EL (cell line): Measurements from ENCODE around the gene UEVLD.

Source experiments
- DNase-seq: peaks from one replicate; pipeline ENCODE4 v3.0.0-alpha.2; 2016

Gene UEVLD

DNA sequence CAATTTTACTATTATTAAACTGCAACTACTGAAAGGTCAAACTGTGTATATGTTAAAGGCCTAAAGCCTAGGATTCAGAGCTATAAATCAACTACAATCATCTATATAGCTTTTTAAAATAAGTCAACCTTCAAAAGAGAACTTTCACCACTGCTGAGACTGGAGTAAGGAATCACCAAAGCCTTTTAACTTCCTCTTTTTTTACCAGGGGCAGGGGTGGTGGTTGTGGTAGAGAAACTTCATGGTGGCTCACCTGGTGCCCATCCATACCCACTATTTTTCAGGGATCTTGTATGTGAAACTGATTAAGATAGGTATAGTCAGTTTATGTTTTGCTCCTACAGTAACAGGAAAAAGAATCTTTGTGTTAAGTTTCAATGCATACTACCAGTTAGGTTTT is 93.3 kb downstream of the UEVLD start:
- no peak for DNase-seq

- no peak for DNase-seq
Observed at GRCh38 chr11:18493310-18493709, 95.2 kb downstream of the UEVLD start.

- DNase-seq = no peak
Observed at GRCh38 chr11:18492888-18493287, 95.6 kb downstream of the UEVLD start.

- no peak for DNase-seq
Observed at GRCh38 chr11:18491924-18492323, 96.6 kb downstream of the UEVLD start.

DNA sequence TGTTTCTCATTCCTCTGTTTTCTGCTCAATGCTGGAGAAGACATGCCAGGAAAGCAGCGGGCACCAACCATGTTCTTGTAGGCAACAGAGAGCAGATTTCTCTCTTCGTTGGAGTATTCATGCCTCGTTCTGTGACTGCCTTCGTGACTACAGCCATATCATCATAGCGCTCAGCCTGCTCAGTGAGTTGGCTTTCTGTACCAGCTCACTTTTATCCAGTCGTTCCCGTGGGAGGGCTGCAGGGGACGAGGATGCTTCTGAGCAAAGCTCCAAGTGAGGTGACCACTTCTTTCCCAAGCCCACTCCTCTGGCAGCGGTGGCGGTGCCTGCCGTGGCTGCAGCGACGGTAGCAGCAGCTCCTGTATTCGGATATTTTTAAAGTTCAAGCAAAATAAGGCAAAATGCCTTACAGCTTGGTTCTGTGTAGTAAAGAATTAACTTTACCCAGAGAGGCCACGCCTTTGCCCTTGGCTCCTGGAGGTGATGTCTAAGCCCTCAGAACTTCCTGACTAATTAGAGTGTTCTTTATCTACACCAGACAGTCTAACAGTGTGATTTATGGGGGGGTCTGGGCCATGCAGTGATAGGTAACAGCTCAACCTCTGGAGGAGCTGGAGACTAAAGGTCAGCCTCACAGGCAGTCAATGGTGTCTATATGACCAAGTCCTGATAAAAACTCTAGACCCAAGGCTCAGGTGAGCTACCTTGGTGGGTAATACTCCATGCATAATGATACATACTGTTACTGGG is 97.6 kb downstream of the UEVLD start:
- no peak for DNase-seq

DNA sequence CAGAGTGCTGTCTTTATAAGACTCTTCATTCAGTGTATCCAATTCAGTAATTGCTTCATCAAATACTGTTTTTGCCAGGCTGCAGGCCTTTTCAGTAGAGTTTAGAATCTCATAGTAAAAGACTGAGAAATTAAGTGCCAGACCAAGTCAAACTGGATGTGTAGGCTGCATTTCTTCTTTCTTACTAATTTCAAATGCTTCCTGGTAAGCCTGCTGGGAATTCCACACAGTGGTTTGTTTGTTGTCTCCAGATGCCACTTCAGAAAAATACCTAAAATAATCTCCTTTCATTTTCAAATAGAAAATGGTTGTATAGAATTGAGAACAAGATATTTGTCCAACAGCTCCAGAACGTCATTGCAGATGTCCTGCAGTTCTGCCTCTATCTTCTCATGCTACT is 98.2 kb downstream of the UEVLD start:
- DNase-seq = no peak

DNA sequence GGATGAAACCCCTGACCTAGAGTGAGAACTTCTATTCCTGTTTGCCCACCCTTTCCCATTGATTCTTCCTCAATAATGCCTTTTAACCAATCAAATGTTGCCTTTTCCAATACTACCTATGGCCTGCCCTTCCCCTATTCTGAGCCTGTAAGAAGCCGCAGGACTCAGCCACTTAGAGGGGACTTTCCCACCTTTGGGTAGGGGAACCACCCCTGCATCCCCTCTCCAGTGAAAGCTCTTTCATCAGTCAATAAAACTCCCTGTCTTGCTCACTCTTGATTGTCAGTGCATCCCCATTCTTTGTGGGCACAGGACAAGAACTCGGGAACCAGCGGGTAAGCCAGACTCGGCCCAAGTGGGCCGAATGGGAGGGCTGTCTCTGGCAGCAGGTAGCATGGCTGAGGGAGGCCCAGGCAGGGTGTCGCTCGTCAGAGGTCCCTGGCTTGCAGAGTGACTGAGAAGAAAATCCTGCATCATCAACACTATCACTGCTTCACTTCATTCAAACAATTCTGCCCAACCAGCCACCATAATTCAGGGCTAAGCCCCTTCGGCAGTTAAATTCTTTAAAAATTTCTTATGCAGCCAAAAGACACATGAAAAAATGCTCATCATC is 102.5 kb downstream of the UEVLD start:
- no peak for DNase-seq
